HCT116 (cell line): ENCODE measurements around the gene PNMA8C. TPM values are rescaled to one million over a fixed set of nuclear protein-coding genes. Genes with fewer than 3 reads are reported as not detected.

ENCODE experiments used
- ATAC-seq: fragments of 200-7000 bp; cut with Tn5 transposase; 2 replicates; pipeline ENCODE4 v1.9.1; 2020; ENCODE audit warnings: mild to moderate bottlenecking, moderate library complexity
- BruUV-seq: library from RNA; stranded (reverse); fragments of 400-500 nt; replicated peaks from 2 replicates; lab custom pipeline; 2021; lab: Mats Ljungman, UMichigan
- CTCF ChIA-PET: fragments of 300-600 bp; sonication (Branson Sonifier 250); formaldehyde crosslinking; loops from one replicate; lab custom pipeline; 2021; ENCODE audit warnings: antibody characterized with exemption; lab: Charles Lee
- POLR2A ChIA-PET: fragments of 300-600, 350-600 bp; sonication (Branson Sonifier 250); formaldehyde crosslinking; loops from one replicate; lab custom pipeline; 2021; ENCODE audit warnings: antibody characterized with exemption; lab: Charles Lee
- RAD21 ChIA-PET, 2 experiments: fragments of 300-600 bp; sonication (Branson Sonifier 250); formaldehyde crosslinking; loops; one replicate each; lab custom pipeline; 2023; ENCODE audit warnings: low total read pairs in 2 of 2; ENCODE audit not compliant: uncharacterized antibody in 2 of 2, unreplicated experiment in 2 of 2, low non-redundant PET in 1 of 2; lab: Charles Lee
- DNase-seq: peaks from one replicate; pipeline ENCODE4 v3.0.0-alpha.2; 2010; ENCODE audit warnings: low read depth, low spot score
- H2AFZ ChIP-seq: fragments of 200-600 bp; shearing (Covaris generic), sonication (generic); 2 replicates; pipeline ENCODE4 v1.6.1; 2017; ENCODE audit warnings: low read depth, mixed run types, mixed read lengths, antibody characterized with exemption, low read length; ENCODE audit not compliant: poor library complexity, severe bottlenecking
- H3K27ac ChIP-seq: 2 replicates; pipeline ENCODE4 v1.5.1; 2012; ENCODE audit warnings: low read depth, low read length
- H3K27me3 ChIP-seq: fragments of 200-600 bp; sonication (generic); 2 replicates; pipeline ENCODE4 v1.6.1; 2016; ENCODE audit warnings: mixed run types, low read length, mixed read lengths; ENCODE audit not compliant: insufficient read depth
- H3K36me3 ChIP-seq, 2 experiments: fragments of 200-500 bp in 1 of 2; fragments of 200-600 bp in 1 of 2; sonication (Bioruptor generic) in 1 of 2; sonication (generic) in 1 of 2; 2 replicates each; pipeline versions ENCODE4 v1.5.1 to v1.6.1; 2014 to 2016; ENCODE audit warnings: low read length in 2 of 2, inconsistent platforms in 1 of 2, mixed read lengths in 1 of 2, mixed run types in 1 of 2; ENCODE audit not compliant: insufficient read depth in 2 of 2, control insufficient read depth in 1 of 2
- H3K4me1 ChIP-seq, 2 experiments: fragments of 200-600 bp in 1 of 2; sonication (generic) in 1 of 2; 2 replicates each; pipeline versions ENCODE4 v1.5.1 to v1.6.1; 2012 to 2017; ENCODE audit warnings: low read length in 2 of 2, inconsistent platforms in 1 of 2, mild to moderate bottlenecking in 1 of 2, mixed read lengths in 1 of 2, mixed run types in 1 of 2, moderate library complexity in 1 of 2; ENCODE audit not compliant: insufficient read depth in 2 of 2, control insufficient read depth in 1 of 2
- H3K4me2 ChIP-seq: fragments of 200-600 bp; sonication (generic); 2 replicates; pipeline ENCODE4 v1.6.1; 2017; ENCODE audit warnings: mixed run types, low read length, mixed read lengths
- H3K4me3 ChIP-seq, 2 experiments: fragments of 200-600 bp in 1 of 2; sonication (generic) in 1 of 2; replicated peaks in 1 of 2; 2 replicates each; pipeline ENCODE4 v1.5.1; 2011 to 2016; ENCODE audit warnings: low read length in 2 of 2, control low read depth in 1 of 2, low read depth in 1 of 2, mild to moderate bottlenecking in 1 of 2, mixed read lengths in 1 of 2, mixed run types in 1 of 2
- H3K79me2 ChIP-seq: fragments of 200-600 bp; sonication (generic); 2 replicates; pipeline ENCODE4 v1.6.1; 2017; ENCODE audit warnings: mild to moderate bottlenecking, mixed run types, low read length, moderate library complexity, mixed read lengths; ENCODE audit not compliant: insufficient read depth
- H3K9ac ChIP-seq: fragments of 200-600 bp; sonication (generic); 2 replicates; pipeline ENCODE4 v1.6.1; 2016; ENCODE audit warnings: low read length, mixed read lengths
- H3K9me2 ChIP-seq: fragments of 200-600 bp; sonication (generic), shearing (Covaris generic); 2 replicates; pipeline ENCODE4 v1.6.1; 2017; ENCODE audit warnings: mixed run types, mild to moderate bottlenecking, moderate library complexity; ENCODE audit not compliant: insufficient read depth
- H3K9me3 ChIP-seq, 2 experiments: fragments of 200-500 bp in 1 of 2; fragments of 200-600 bp in 1 of 2; sonication (Bioruptor generic) in 1 of 2; sonication (generic) in 1 of 2; 2 replicates each; pipeline ENCODE4 v1.6.1; 2014 to 2017; ENCODE audit warnings: low read length in 2 of 2, mixed read lengths in 2 of 2, inconsistent platforms in 1 of 2, low read depth in 1 of 2, mild to moderate bottlenecking in 1 of 2, mixed run types in 1 of 2, moderate library complexity in 1 of 2; ENCODE audit not compliant: control insufficient read depth in 1 of 2, insufficient read depth in 1 of 2
- H4K20me1 ChIP-seq: fragments of 200-600 bp; sonication (generic), shearing (Covaris generic); 2 replicates; pipeline ENCODE4 v1.6.1; 2017; ENCODE audit warnings: mixed run types, mild to moderate bottlenecking, moderate library complexity; ENCODE audit not compliant: insufficient read depth
- ATF3 ChIP-seq: IDR thresholded peaks from 2 replicates; pipeline ENCODE4 v1.6.1; 2012
- CBX3 ChIP-seq: IDR thresholded peaks from 2 replicates; pipeline ENCODE4 v1.6.1; 2012; ENCODE audit warnings: low read depth
- CTCF ChIP-seq, 3 experiments: fragments of 200-600 bp in 1 of 3; sonication (generic) in 1 of 3; IDR thresholded peaks in 2 of 3; conservative IDR thresholded peaks in 1 of 3; 2 replicates each; pipeline ENCODE4 v1.5.1; 2012 to 2017; ENCODE audit warnings: low read depth in 2 of 3, low read length in 2 of 3, antibody characterized with exemption in 1 of 3, borderline replicate concordance in 1 of 3, control low read depth in 1 of 3, mild to moderate bottlenecking in 1 of 3, mixed read lengths in 1 of 3, mixed run types in 1 of 3, moderate library complexity in 1 of 3; ENCODE audit not compliant: insufficient read depth in 1 of 3
- EGR1 ChIP-seq: IDR thresholded peaks from 2 replicates; pipeline ENCODE4 v1.6.1; 2012; ENCODE audit warnings: low read depth
- ELF1 ChIP-seq: IDR thresholded peaks from 2 replicates; pipeline ENCODE4 v1.6.1; 2012; ENCODE audit warnings: low read depth, borderline replicate concordance
- EZH2 ChIP-seq: fragments of 200-600 bp; sonication (generic); IDR thresholded peaks from 2 replicates; pipeline ENCODE4 v1.6.1; 2017; ENCODE audit warnings: antibody characterized with exemption, mixed run types
- EZH2phosphoT487 ChIP-seq: fragments of 200-600 bp; IDR thresholded peaks from 2 replicates; pipeline ENCODE4 v1.6.1; 2018; ENCODE audit warnings: antibody characterized with exemption, borderline replicate concordance
- JUND ChIP-seq: IDR thresholded peaks from 2 replicates; pipeline ENCODE4 v1.6.1; 2012
- MAX ChIP-seq: IDR thresholded peaks from 2 replicates; pipeline ENCODE4 v1.6.1; 2012
- POLR2A ChIP-seq: IDR thresholded peaks from 2 replicates; pipeline ENCODE4 v1.7.0; 2011; ENCODE audit warnings: borderline replicate concordance; ENCODE audit not compliant: insufficient read depth, insufficient read length; ENCODE audit errors: extremely low read depth
- POLR2AphosphoS5 ChIP-seq: IDR thresholded peaks from 2 replicates; pipeline ENCODE4 v1.6.1; 2011; ENCODE audit warnings: mild to moderate bottlenecking, low read depth, low read length, moderate library complexity
- RAD21 ChIP-seq: IDR thresholded peaks from 2 replicates; pipeline ENCODE4 v1.6.1; 2012; ENCODE audit warnings: low read depth, mild to moderate bottlenecking
- REST ChIP-seq: IDR thresholded peaks from 2 replicates; pipeline ENCODE4 v1.6.1; 2012; ENCODE audit warnings: low read depth
- SIN3A ChIP-seq: IDR thresholded peaks from 2 replicates; pipeline ENCODE4 v1.6.1; 2012; ENCODE audit warnings: low read depth
- SP1 ChIP-seq: IDR thresholded peaks from 2 replicates; pipeline ENCODE4 v1.6.1; 2012; ENCODE audit warnings: low read depth
- SRF ChIP-seq: IDR thresholded peaks from 2 replicates; pipeline ENCODE4 v1.6.1; 2012; ENCODE audit warnings: low read depth
- YY1 ChIP-seq: IDR thresholded peaks from 2 replicates; pipeline ENCODE4 v1.6.1; 2011; ENCODE audit warnings: low read length, low read depth, moderate library complexity, mild to moderate bottlenecking; ENCODE audit not compliant: insufficient replicate concordance; ENCODE audit errors: extremely low read depth
- ZBTB33 ChIP-seq: IDR thresholded peaks from 2 replicates; pipeline ENCODE4 v1.6.1; 2011; ENCODE audit warnings: mild to moderate bottlenecking, low read length, moderate library complexity; ENCODE audit not compliant: insufficient replicate concordance; ENCODE audit errors: extremely low read depth
- ZFX ChIP-seq: fragments of 450-650 bp; IDR thresholded peaks from 2 replicates; pipeline ENCODE4 v1.6.1; 2017
- ZNF274 ChIP-seq: fragments of 200-500 bp; sonication (Bioruptor generic); IDR thresholded peaks from 2 replicates; pipeline ENCODE4 v1.6.1; 2014; ENCODE audit warnings: mild to moderate bottlenecking, low read depth, low read length, inconsistent platforms
- intact Hi-C: fragments of 100-400 bp; cut with micrococcal nuclease; formaldehyde crosslinking; loops from 2 replicates; pipeline ENCODE4 v1.10.0; 2022
- total RNA-seq: library from RNA; stranded (reverse); gene quantifications from one replicate; pipeline ENCODE4 v1.2.1, GENCODE V29; 2021; ENCODE audit not compliant: unreplicated experiment

Gene PNMA8C
- total RNA-seq, 1 experiment from 2014 or later, result not detected

- no peaks in the 10 kb centered on the region for H3K9me2 ChIP-seq
- no peak overlapping the region for H3K27ac ChIP-seq
- no peak overlapping the region for H2AFZ ChIP-seq
- H3K27me3 ChIP-seq, result no peaks in the 10 kb centered on the region
- ChIA-PET RAD21 (no interaction called here), CTCF (no interaction called here), POLR2A (no interaction called here)
- no peak overlapping the region for H3K4me3 ChIP-seq
- DNase-seq (no peak), ATAC-seq (peak; percentile 37; the same call in 1 of the 2 replicates)
- H3K4me1 ChIP-seq, result peaks cover 4 to 10% of the 10 kb centered on the region in 2 experiments; a peak in 1 of 4 replicates
- no peaks in the 10 kb centered on the region; the same call in 1 of the 2 replicates for H3K79me2 ChIP-seq
- no peaks in the 10 kb centered on the region for H4K20me1 ChIP-seq
- H3K36me3 ChIP-seq, result peaks cover 27 to 45% of the 10 kb centered on the region in 2 experiments
- no TSS peak for BruUV-seq
- no peak overlapping the region for H3K9ac ChIP-seq
- TF ChIP-seq JUND, result no peak
- TF ChIP-seq SIN3A, result no peak
- no peak for TF ChIP-seq ATF3
- no peak for TF ChIP-seq CBX3
- no peak for TF ChIP-seq SP1
- no peak for TF ChIP-seq EZH2
- TF ChIP-seq ELF1, result no peak
- no peak for TF ChIP-seq CTCF (IDR thresholded peaks at IDR 0.05 in 2 of 3, conservative IDR thresholded peaks at IDR 0.05 in 1 of 3; ENCODE audit: borderline replicate concordance in 1 of 3, insufficient read depth in 1 of 3, low read depth in 2 of 3, low read length in 2 of 3)
- no peak for TF ChIP-seq YY1
- no peak for TF ChIP-seq ZBTB33
- TF ChIP-seq ZFX, result no peak
- no peak for TF ChIP-seq EZH2phosphoT487
- no peak for TF ChIP-seq POLR2AphosphoS5
- no peak for TF ChIP-seq RAD21
- TF ChIP-seq REST, result no peak
- no peak for TF ChIP-seq ZNF274
- TF ChIP-seq SRF, result no peak
- no peak for TF ChIP-seq EGR1
- no peak for TF ChIP-seq POLR2A
- TF ChIP-seq MAX, result no peak
- no peaks in the 10 kb centered on the region; a peak in 1 of 4 replicates for H3K9me3 ChIP-seq
- no peak overlapping the region for H3K4me2 ChIP-seq
- intact Hi-C loops, result no loop called here
These were observed 38.4 kb downstream of the PNMA8C start for GRCh38 chr19:46390121-46390858.
